Keratinocyte (primary cell): ENCODE results near the gene MAP3K14. TPM values are rescaled to one million over a fixed set of nuclear protein-coding genes. Genes with fewer than 3 reads are reported as not detected.

Source experiments
- DNase-seq: peaks from one replicate; pipeline ENCODE4 v3.0.0-alpha.2; 2011; ENCODE audit warnings: low read depth, missing footprints, low spot score
- FAIRE-seq: peaks from 2 replicates; lab custom pipeline; 2011; peaks lifted over from hg19 to GRCh38; lab: Jason Lieb, UNC
- H2AFZ ChIP-seq: 2 replicates; pipeline ENCODE4 v1.6.0; 2012; ENCODE audit warnings: low read length, control low read depth, inconsistent platforms; ENCODE audit not compliant: control insufficient read depth
- H3K27ac ChIP-seq: 2 replicates; pipeline ENCODE4 v1.5.1; 2011; ENCODE audit warnings: low read length; ENCODE audit not compliant: control insufficient read depth, insufficient read depth
- H3K27me3 ChIP-seq: 3 replicates; pipeline ENCODE4 v1.6.0; 2011; ENCODE audit warnings: low read length; ENCODE audit not compliant: control insufficient read depth, insufficient read depth; ENCODE audit errors: extremely low read depth
- H3K36me3 ChIP-seq, 2 experiments: 2 replicates in 1 of 2; 3 replicates in 1 of 2; pipeline ENCODE4 v1.5.1; 2011; ENCODE audit warnings: low read length in 2 of 2, mild to moderate bottlenecking in 1 of 2; ENCODE audit not compliant: control insufficient read depth in 2 of 2, insufficient read depth in 2 of 2; ENCODE audit errors: extremely low read depth in 1 of 2
- H3K4me1 ChIP-seq: 3 replicates; pipeline ENCODE4 v1.5.1; 2011; ENCODE audit warnings: low read length; ENCODE audit not compliant: control insufficient read depth, insufficient read depth; ENCODE audit errors: extremely low read depth
- H3K4me2 ChIP-seq: 3 replicates; pipeline ENCODE4 v1.6.0; 2011; ENCODE audit warnings: low read depth, low read length; ENCODE audit not compliant: control insufficient read depth, insufficient read depth; ENCODE audit errors: extremely low read depth
- H3K4me3 ChIP-seq, 3 experiments: fragments of 200-600 bp in 1 of 3; sonication (generic) in 1 of 3; 2 replicates in 2 of 3; 3 replicates in 1 of 3; pipeline ENCODE4 v1.5.1; 2011 to 2016; ENCODE audit warnings: low read length in 3 of 3, mild to moderate bottlenecking in 3 of 3, control low read depth in 2 of 3, inconsistent platforms in 1 of 3, low read depth in 1 of 3, mixed read lengths in 1 of 3, mixed run types in 1 of 3, moderate library complexity in 1 of 3; ENCODE audit not compliant: control insufficient read depth in 2 of 3, insufficient read depth in 2 of 3; ENCODE audit errors: extremely low read depth in 1 of 3
- H3K79me2 ChIP-seq: 2 replicates; pipeline ENCODE4 v1.6.0; 2012; ENCODE audit warnings: low read length; ENCODE audit not compliant: control insufficient read depth, insufficient read depth
- H3K9ac ChIP-seq: 3 replicates; pipeline ENCODE4 v1.6.0; 2011; ENCODE audit warnings: low read length; ENCODE audit not compliant: control insufficient read depth, insufficient read depth; ENCODE audit errors: extremely low read depth
- H3K9me1 ChIP-seq: 3 replicates; pipeline ENCODE4 v1.6.0; 2011; ENCODE audit warnings: low read length; ENCODE audit not compliant: control insufficient read depth, insufficient read depth; ENCODE audit errors: extremely low read depth
- H3K9me3 ChIP-seq: 2 replicates; pipeline ENCODE4 v1.5.1; 2012; ENCODE audit warnings: low read depth, low read length; ENCODE audit not compliant: control insufficient read depth
- H4K20me1 ChIP-seq: 3 replicates; pipeline ENCODE4 v1.6.0; 2011; ENCODE audit warnings: low read length; ENCODE audit not compliant: control insufficient read depth, insufficient read depth; ENCODE audit errors: extremely low read depth
- EZH2 ChIP-seq: IDR thresholded peaks from one replicate; pipeline ENCODE4 v1.6.1; 2012; ENCODE audit warnings: inconsistent platforms, mild to moderate bottlenecking, low read length, moderate library complexity
- dilution Hi-C: fragments of 300-500 bp; cut with MboI; formaldehyde crosslinking; loops from one replicate; pipeline ENCODE4 v1.7.0; 2020; ENCODE audit warnings: low sequenced_read_pairs; ENCODE audit not compliant: extremely low pct_ligation_motif_present
- polyA plus RNA-seq, 5 experiments: library from polyadenylated mRNA; depleted of rRNA in 3 of 5; stranded (reverse) in 3 of 5; stranded (forward) in 1 of 5; unstranded in 1 of 5; fragments of >200 nt; gene quantifications; 1 replicate in 1 of 5; 2 replicates in 3 of 5; 3 replicates in 1 of 5; pipeline versions ENCODE4 v1.2.1 to v1.2.3, GENCODE V29; 2011 to 2012; ENCODE audit warnings: missing spikeins in 2 of 5, low read depth in 1 of 5, low replicate concordance in 1 of 5
- TF ChIP-seq, protein P1 (sequence below), 3 experiments: IDR thresholded peaks in 1 of 3; conservative IDR thresholded peaks in 1 of 3; optimal IDR thresholded peaks in 1 of 3; 2 replicates in 2 of 3; 3 replicates in 1 of 3; pipeline versions ENCODE3 to v1.5.1; 2011; ENCODE audit warnings: low read length in 3 of 3, mild to moderate bottlenecking in 3 of 3, moderate library complexity in 2 of 3, control low read depth in 1 of 3, inconsistent platforms in 1 of 3; ENCODE audit not compliant: insufficient read depth in 2 of 3; ENCODE audit errors: extremely low read depth in 1 of 3

Gene MAP3K14
- polyA plus RNA-seq, 1 donor (not counting 4 experiments of a cell fraction or from before 2014, with no cell fraction given): 6.5 TPM

DNA sequence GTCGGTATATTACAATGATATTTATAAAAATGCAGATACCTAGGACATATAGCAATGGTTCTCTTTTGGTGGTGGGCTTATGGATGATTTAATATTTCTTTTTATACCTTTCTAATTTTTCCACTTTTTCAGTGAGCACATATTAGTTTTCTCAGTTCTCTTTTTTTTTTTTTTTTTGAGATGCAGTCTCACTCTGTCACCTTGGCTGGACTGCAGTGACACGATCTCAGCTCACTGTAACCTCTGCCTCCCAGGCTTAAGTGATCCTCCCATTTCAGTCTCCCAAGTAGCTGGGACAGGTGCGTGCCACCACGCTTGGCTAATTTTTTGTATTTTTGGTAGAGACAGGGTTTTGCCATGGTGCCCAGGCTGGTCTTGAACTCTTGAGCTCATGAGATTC, 15.1 kb downstream of the MAP3K14 start:
- dilution Hi-C loops: no loop called here
- H3K36me3 ChIP-seq: peaks cover 5 to 17% of the 10 kb centered on the region in 2 experiments
- no peak overlapping the region for H3K9ac ChIP-seq
- H2AFZ ChIP-seq: no peak overlapping the region
- H4K20me1 ChIP-seq: peaks cover 9% of the 10 kb centered on the region
- H3K27me3 ChIP-seq: no peaks in the 10 kb centered on the region
- peaks cover 10% of the 10 kb centered on the region for H3K9me1 ChIP-seq
- FAIRE-seq (no peak), DNase-seq (no peak)
- H3K9me3 ChIP-seq: no peaks in the 10 kb centered on the region
- no peak overlapping the region for H3K4me2 ChIP-seq
- H3K79me2 ChIP-seq: peaks cover 80% of the 10 kb centered on the region
- TF ChIP-seq EZH2: no peak
- TF ChIP-seq, protein P1, sequence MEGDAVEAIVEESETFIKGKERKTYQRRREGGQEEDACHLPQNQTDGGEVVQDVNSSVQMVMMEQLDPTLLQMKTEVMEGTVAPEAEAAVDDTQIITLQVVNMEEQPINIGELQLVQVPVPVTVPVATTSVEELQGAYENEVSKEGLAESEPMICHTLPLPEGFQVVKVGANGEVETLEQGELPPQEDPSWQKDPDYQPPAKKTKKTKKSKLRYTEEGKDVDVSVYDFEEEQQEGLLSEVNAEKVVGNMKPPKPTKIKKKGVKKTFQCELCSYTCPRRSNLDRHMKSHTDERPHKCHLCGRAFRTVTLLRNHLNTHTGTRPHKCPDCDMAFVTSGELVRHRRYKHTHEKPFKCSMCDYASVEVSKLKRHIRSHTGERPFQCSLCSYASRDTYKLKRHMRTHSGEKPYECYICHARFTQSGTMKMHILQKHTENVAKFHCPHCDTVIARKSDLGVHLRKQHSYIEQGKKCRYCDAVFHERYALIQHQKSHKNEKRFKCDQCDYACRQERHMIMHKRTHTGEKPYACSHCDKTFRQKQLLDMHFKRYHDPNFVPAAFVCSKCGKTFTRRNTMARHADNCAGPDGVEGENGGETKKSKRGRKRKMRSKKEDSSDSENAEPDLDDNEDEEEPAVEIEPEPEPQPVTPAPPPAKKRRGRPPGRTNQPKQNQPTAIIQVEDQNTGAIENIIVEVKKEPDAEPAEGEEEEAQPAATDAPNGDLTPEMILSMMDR (optimal IDR thresholded peaks at IDR 0.05 in 1 of 3, IDR thresholded peaks at IDR 0.05 in 1 of 3, conservative IDR thresholded peaks at IDR 0.05 in 1 of 3; ENCODE audit: extremely low read depth in 1 of 3, insufficient read depth in 2 of 3, low read length in 3 of 3): no peak
- no peak overlapping the region for H3K4me3 ChIP-seq
- no peak overlapping the region for H3K27ac ChIP-seq
- H3K4me1 ChIP-seq: peaks cover 50% of the 10 kb centered on the region

DNA sequence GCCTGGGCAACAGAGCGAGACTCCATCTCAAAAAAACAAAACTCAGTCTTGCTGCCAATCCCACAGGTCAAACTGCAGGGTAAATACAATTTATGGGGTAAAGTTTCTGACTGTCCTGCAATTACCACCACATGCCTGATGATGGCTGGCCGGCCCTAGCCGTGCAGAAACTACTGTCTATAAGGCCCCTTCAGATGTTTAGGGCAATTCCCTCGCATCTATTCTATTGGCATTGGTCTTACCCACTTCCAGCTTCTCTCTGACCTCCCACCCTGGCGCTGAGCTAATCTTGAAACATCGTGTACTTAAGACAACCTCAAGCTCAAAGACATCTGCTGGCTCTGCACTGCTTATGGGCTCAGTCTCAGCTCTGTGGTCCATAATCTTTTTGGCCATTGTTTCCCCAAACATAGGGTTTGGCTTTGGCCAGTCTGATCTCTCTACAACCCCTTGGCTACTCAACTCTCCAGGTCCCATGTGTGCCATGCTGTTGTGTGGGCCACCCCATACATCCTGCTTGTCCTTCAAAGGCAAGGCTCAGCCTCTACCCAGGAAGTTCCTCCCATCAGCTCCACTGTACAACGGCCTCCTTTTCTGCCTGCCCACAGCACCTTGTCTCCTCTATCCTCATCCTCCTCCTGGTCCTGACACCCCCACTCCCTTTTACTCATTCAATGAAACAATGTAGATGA, 16.6 kb downstream of the MAP3K14 start:
- dilution Hi-C loops: no loop called here
- no peak overlapping the region for H3K4me3 ChIP-seq
- no peaks in the 10 kb centered on the region for H3K27me3 ChIP-seq
- H3K27ac ChIP-seq: no peak overlapping the region
- FAIRE-seq (no peak), DNase-seq (no peak)
- H3K36me3 ChIP-seq: peaks cover 5 to 18% of the 10 kb centered on the region in 2 experiments
- peaks cover 5% of the 10 kb centered on the region for H3K9me1 ChIP-seq
- peaks cover 53% of the 10 kb centered on the region for H3K4me1 ChIP-seq
- H3K79me2 ChIP-seq: peaks cover 75% of the 10 kb centered on the region
- H2AFZ ChIP-seq: no peak overlapping the region
- TF ChIP-seq EZH2: no peak
- TF ChIP-seq, protein P1 (optimal IDR thresholded peaks at IDR 0.05 in 1 of 3, IDR thresholded peaks at IDR 0.05 in 1 of 3, conservative IDR thresholded peaks at IDR 0.05 in 1 of 3; ENCODE audit: extremely low read depth in 1 of 3, insufficient read depth in 2 of 3, low read length in 3 of 3): no peak
- H3K9ac ChIP-seq: no peak overlapping the region
- H4K20me1 ChIP-seq: no peaks in the 10 kb centered on the region
- H3K9me3 ChIP-seq: no peaks in the 10 kb centered on the region
- H3K4me2 ChIP-seq: no peak overlapping the region
